Measurements from ENCODE around the gene UNC13A. TPM values are rescaled to one million over a fixed set of nuclear protein-coding genes. Genes with fewer than 3 reads are reported as not detected.

The UNC13A gene
- total and polyA plus RNA-seq, 2 of the 8 experiments (the other 6 are each of a cell fraction or from before 2014, with no cell fraction given), result 13.1 to 47.6 TPM

- Histone ChIP-seq H3K4me2 (ENCODE audit: insufficient read depth in 1 of 2, low read depth in 2 of 2, low read length in 2 of 2) (no peak overlapping the region), H3K27ac (ENCODE audit: low read depth, low read length) (no peak overlapping the region), H3K27me3 (replicated peaks in 1 of 4; ENCODE audit: control insufficient read depth in 3 of 4, extremely low read depth in 1 of 4, insufficient read depth in 3 of 4, low read length in 3 of 4) (0 out of 7 replicates have a peak, but pooled peaks cover 0 to 2% (median 0%) of the 10 kb centered on the region in 4 experiments), H3K79me2 (ENCODE audit: control insufficient read depth in 1 of 2, insufficient read depth in 2 of 2, low read length in 2 of 2) (peaks cover 13 to 18% of the 10 kb centered on the region in 2 experiments), H4K5ac (ENCODE audit: insufficient read length, low read depth, low read length) (no peak overlapping the region), H3K4me1 (replicated peaks in 1 of 4; ENCODE audit: control insufficient read depth in 3 of 4, insufficient read depth in 4 of 4, low read length in 3 of 4) (peaks cover 4 to 13% (median 6%) of the 10 kb centered on the region in 4 experiments), H4K8ac (ENCODE audit: extremely low read depth, insufficient read depth, low read length) (no peak overlapping the region), H2BK120ac (replicated peaks; ENCODE audit: low read depth, low read length) (no peak overlapping the region), H3K14ac (ENCODE audit: insufficient read length) (no peak overlapping the region), H4K91ac (replicated peaks; ENCODE audit: insufficient read length, low read length) (no peak overlapping the region), H2BK5ac (ENCODE audit: low read depth, low read length) (no peak overlapping the region), H3K56ac (replicated peaks; ENCODE audit: insufficient read length, low read depth, low read length) (no peak overlapping the region), H2AK5ac (ENCODE audit: low read depth, low read length) (no peak overlapping the region), H3K18ac (ENCODE audit: extremely low read depth, low read length) (no peak overlapping the region), H4K20me1 (replicated peaks in 1 of 2; ENCODE audit: control insufficient read depth in 1 of 2, insufficient read depth in 2 of 2, low read length in 2 of 2) (peaks cover 8 to 13% of the 10 kb centered on the region in 2 experiments), H2BK12ac (ENCODE audit: low read depth, low read length) (no peak overlapping the region), H2BK20ac (ENCODE audit: low read length) (no peak overlapping the region), H3K4me3 (ENCODE audit: extremely low read depth in 1 of 4, insufficient read depth in 2 of 4, low read depth in 3 of 4, low read length in 4 of 4) (no peak overlapping the region), H3K4ac (replicated peaks; ENCODE audit: insufficient read length, low read depth, low read length) (no peak overlapping the region), H3K36me3 (ENCODE audit: control insufficient read depth in 2 of 4, insufficient read depth in 4 of 4, low read length in 3 of 4) (0 out of 8 replicates have a peak, but pooled peaks cover 0 to 2% (median 0%) of the 10 kb centered on the region in 4 experiments), H3K79me1 (ENCODE audit: low read depth, low read length) (peaks cover 2% of the 10 kb centered on the region; the same call in 1 of the 2 replicates), H2BK15ac (ENCODE audit: low read length) (no peak overlapping the region), H3K23ac (ENCODE audit: insufficient read length) (no peak overlapping the region), H3K9me3 (ENCODE audit: insufficient read depth in 2 of 2, low read depth in 1 of 2, low read length in 1 of 2) (no peaks in the 10 kb centered on the region), H2AFZ (ENCODE audit: low read length) (no peak overlapping the region), H3K23me2 (ENCODE audit: low read depth, low read length) (peaks cover 9% of the 10 kb centered on the region; the same call in 1 of the 2 replicates), H3K9ac (replicated peaks in 1 of 4; ENCODE audit: extremely low read depth in 1 of 4, low read depth in 3 of 4, low read length in 3 of 4) (no peak overlapping the region)
- FAIRE-seq, result no peak
- WGBS, 2 experiments (ENCODE audit: extremely low coverage in 1 of 2, insufficient coverage in 1 of 2, insufficient read length in 1 of 2, insufficient replicate concordance in 2 of 2, low coverage in 1 of 2, low lambda C conversion rate in 2 of 2, missing lambda C conversion rate in 1 of 2), result 80% methylated on average over 4 of the region's 4 CpGs; no CpG with 5 or more reads in 1 of the 2 experiments
- ChIA-PET POLR2A (ENCODE audit: partially characterized antibody) (interaction anchor here (0.9 to 1.3 kb wide), 3 partner anchors 9 to 20 kb away, joined by 3 read pairs; no protein-coding TSS in a partner anchor), CTCF (ENCODE audit: partially characterized antibody) (interaction anchor here (0.9 to 5.7 kb wide), 13 partner anchors 8 to 137 kb away, joined by 3 to 34 read pairs (median 4); no protein-coding TSS in a partner anchor)
- DNase-seq (ENCODE audit: low read depth in 1 of 2, low spot score in 2 of 2), result no peak
- TF ChIP-seq ASH2L (IDR thresholded peaks at IDR 0.05; ENCODE audit: low read length) (no peak), CTCF (IDR thresholded peaks at IDR 0.05; ENCODE audit: control extremely low read depth in 1 of 3, insufficient read depth in 1 of 3, low read depth in 1 of 3, low read length in 3 of 3) (peak in 2 of 3 experiments; percentile 30 to 35; a peak in 2 of 4 replicates), RAD21 (IDR thresholded peaks at IDR 0.05 in 1 of 2, conservative IDR thresholded peaks at IDR 0.05 in 1 of 2; ENCODE audit: low read depth in 2 of 2, low read length in 2 of 2) (peak in 1 of 2 experiments; percentile 17; a peak in 1 of 4 replicates), SP4 (IDR thresholded peaks at IDR 0.05; ENCODE audit: low read length) (no peak), USF2 (IDR thresholded peaks at IDR 0.05; ENCODE audit: low read length) (no peak)
Observed at GRCh38 chr19:17716309-17716929, 28.3 kb upstream of the UNC13A start.
